GM12878 (cell line): ENCODE data around the gene RAB35.

ENCODE experiments used
- CTCF ChIP-seq, 3 experiments: IDR thresholded peaks in 2 of 3; conservative IDR thresholded peaks in 1 of 3; 2 replicates each; pipeline ENCODE4 v1.5.1; 2011; ENCODE audit warnings: low read depth in 3 of 3, low read length in 3 of 3, mild to moderate bottlenecking in 3 of 3, control low read depth in 2 of 3, moderate library complexity in 2 of 3, inconsistent platforms in 1 of 3, mixed read lengths in 1 of 3; ENCODE audit not compliant: control insufficient read depth in 2 of 3, insufficient read depth in 1 of 3; ENCODE audit errors: extremely low read depth in 1 of 3
- ELK1 ChIP-seq: IDR thresholded peaks from 2 replicates; pipeline ENCODE4 v1.6.1; 2012; ENCODE audit warnings: low read depth, low read length, improper control_type of control experiment
- EZH2 ChIP-seq: IDR thresholded peaks from 2 replicates; pipeline ENCODE4 v1.6.1; 2012; ENCODE audit warnings: low read depth, mild to moderate bottlenecking, control low read depth, inconsistent platforms, low read length, borderline replicate concordance; ENCODE audit not compliant: control insufficient read depth
- NFIC ChIP-seq: IDR thresholded peaks from 2 replicates; pipeline ENCODE4 v1.6.1; 2012; ENCODE audit warnings: low read depth, mild to moderate bottlenecking, inconsistent platforms, low read length, moderate library complexity
- NR2C1 ChIP-seq: fragments of 450-650 bp; IDR thresholded peaks from 2 replicates; pipeline ENCODE4 v1.6.1; 2017; ENCODE audit warnings: antibody characterized with exemption, mild to moderate bottlenecking, moderate library complexity
- POLR2AphosphoS5 ChIP-seq: IDR thresholded peaks from 2 replicates; pipeline ENCODE4 v1.6.1; 2011; ENCODE audit warnings: mild to moderate bottlenecking, low read length, inconsistent platforms
- RAD51 ChIP-seq: fragments of 450-650 bp; IDR thresholded peaks from 2 replicates; pipeline ENCODE4 v1.6.1; 2016; ENCODE audit warnings: moderate library complexity, mild to moderate bottlenecking, inconsistent platforms
- TCF12 ChIP-seq: IDR thresholded peaks from 2 replicates; pipeline ENCODE4 v1.6.1; 2011; ENCODE audit warnings: low read depth, mild to moderate bottlenecking, low read length
- ZNF622 ChIP-seq: fragments of 450-650 bp; IDR thresholded peaks from 2 replicates; pipeline ENCODE4 v1.6.1; 2017; ENCODE audit warnings: mild to moderate bottlenecking, inconsistent platforms

GRCh38 chr12:120158351-120158750, 41.8 kb upstream of the RAB35 start:
- TF ChIP-seq NFIC (no peak), CTCF (IDR thresholded peaks at IDR 0.05 in 2 of 3, conservative IDR thresholded peaks at IDR 0.05 in 1 of 3; ENCODE audit: control insufficient read depth in 2 of 3, extremely low read depth in 1 of 3, insufficient read depth in 1 of 3, low read depth in 3 of 3, low read length in 3 of 3) (no peak), RAD51 (no peak), NR2C1 (no peak), ELK1 (no peak), EZH2 (no peak), ZNF622 (no peak), POLR2AphosphoS5 (no peak), TCF12 (no peak)
